ENCODE results near the gene KRTAP19-8.

The KRTAP19-8 gene, protein sequence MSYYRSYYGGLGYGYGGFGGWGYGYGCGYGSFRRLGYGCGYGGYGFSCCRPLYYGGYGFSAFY

DNA sequence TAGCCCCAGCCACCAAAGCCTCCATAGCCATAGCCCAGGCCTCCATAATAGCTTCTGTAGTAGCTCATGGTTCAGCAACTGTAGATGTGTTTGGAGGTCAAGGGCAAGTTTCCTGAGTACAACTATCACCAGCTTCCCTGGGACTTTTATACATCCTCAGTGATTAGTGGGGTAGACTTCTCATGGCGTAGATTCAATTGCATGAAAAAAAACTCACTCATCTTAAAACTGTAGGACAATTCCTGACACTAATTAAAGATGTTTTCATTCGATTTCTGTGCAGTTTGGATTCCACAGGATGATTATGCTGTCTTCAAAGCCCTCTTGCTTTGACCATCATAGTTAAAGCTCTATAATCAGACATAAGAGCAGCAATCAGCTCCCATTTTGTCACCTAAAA is at the start of gene KRTAP19-8:
Gene KRTAP19-8, minus strand, starts transcription at position 101 of the 400 bp plus-strand sequence. Its CDS starts 33 bp downstream, at position 68.
- no peak for DNase-seq (ENCODE audit: low read depth)

DNA sequence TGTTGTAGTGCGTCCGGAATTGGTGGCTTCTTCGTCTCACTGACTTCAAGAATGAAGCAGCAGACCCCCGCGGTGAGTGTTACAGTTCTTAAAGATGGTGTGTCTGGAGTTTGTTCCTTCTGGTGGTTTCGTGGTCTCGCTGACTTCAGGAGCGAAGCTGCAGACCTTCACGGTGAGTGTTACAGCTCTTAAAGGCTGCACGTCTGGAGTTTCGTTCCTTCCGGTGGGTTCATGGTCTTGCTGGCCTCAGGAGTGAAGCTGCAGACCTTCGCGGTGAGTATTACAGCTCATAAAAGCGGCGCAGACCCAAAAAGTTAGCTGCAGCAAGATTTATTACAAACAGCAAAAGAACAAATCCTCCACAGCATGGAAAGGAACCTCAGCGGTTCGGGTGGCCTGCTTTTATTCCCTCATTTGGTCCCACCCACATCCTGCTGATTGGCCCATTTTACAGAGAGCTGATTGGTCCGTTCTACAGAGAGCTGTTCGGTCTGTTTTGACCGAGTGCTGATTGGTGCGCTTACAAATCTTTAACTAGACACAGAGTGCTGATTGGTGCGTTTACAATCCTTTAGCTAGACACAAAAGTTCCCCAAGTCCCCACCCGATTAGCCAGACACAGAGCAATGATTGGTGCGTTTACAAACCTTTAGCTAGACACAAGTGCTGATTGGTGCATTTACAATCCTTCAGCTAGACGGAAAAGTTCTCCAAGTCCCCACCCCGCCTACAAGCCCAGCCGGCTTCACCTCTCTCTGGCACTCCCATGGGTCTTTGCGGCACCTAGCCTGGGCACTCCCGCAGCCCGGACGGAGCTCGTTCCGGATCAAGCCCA is 49.6 kb upstream of the KRTAP19-8 start:
- DNase-seq (ENCODE audit: low read depth): no peak

DNA sequence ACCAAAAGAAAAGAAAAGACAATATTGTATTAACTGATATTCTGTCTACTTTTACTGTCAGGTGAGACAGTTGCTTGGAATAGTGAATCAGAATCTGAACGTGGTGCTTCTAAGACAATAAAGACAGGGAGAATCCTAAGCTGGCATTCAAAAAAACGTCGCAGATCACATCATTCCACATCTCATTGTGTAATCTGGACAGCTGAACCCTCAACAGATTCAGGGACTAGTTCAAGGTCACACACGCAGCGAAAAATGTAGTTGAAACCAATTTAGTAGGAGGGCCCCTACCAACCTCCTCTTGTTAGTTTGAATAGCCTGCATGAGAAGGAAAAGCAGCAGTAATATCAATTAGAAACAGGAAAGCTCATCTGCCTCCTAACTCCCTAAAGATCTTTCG is 46.4 kb upstream of the KRTAP19-8 start:
- DNase-seq (ENCODE audit: low read depth): no peak

DNA sequence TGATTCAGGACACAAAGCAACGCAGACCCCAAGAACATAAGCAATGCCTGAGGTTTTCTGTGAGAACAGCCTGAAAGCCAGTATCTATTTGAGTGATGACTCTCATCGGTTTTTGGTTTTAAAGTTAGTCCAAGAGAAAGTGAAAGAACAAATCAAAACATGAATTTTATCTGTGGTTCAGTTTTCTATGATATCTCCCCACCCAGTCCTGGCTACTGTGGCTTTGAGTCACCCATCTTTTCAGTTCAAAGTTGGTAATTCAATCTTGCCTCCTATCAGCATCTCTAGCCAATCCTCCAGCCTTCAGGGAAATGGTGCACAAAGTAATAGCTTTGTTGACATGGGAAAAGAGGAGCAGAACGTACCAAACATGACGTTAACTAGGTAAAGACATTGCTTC is 40.5 kb upstream of the KRTAP19-8 start:
- no peak for DNase-seq (ENCODE audit: low read depth)

DNA sequence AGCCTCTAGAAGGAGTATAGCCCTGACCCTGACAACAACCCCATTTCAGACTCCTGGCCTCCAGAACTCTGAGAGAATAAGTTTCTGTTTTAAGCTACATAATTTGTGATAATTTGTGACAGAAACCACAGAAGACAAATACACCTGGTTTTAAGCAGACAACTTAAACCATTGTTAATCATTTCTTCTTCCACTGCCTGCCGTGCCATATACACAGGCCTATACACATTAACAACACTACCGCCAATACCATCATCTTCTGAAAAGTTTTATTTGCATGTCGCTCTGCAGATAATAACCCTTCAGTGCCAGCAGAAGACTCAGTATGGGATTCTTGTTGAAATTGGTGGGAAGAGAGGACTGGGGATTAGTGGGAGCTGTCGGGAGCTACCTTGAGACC is 39.9 kb upstream of the KRTAP19-8 start:
- DNase-seq (ENCODE audit: low read depth): no peak

DNA sequence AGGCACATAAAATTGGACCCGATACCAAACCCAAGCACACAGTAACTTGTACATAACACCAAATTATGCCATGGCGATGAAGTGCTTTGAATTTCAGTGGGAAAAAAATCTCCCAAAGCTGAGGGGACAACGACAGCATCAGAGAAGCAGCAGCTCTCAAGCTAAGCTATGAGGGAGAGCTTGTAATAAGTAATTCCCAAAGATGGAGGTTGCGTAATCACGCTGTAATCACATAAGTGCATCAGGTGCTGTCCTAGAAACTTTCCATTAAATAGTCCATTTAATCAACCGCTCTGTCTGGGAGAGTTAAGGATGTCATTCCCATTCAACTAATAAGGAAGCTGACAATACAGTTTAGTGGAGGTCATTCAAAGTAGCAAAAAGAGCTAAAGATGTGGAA is 37.6 kb upstream of the KRTAP19-8 start:
- DNase-seq (ENCODE audit: low read depth): no peak

DNA sequence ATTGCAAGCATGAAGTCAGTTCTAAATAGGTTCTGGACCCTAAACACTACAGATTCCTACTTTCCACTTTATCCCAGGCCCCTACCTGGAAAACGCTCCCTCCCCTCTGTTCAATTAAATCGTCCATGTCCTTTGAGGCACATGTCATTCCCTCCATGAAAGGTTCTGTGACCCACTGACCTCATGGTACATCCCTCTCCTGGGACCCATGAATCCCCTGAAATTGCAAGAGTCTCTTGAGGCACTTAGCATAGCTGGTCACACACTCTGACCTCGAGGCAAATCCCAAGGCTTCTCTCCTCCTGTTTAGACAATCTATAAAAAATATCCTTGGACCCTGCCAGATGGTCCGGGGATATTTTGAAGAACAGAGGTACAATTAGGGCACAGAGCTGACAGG is 34.3 kb upstream of the KRTAP19-8 start:
- DNase-seq (ENCODE audit: low read depth): no peak

DNA sequence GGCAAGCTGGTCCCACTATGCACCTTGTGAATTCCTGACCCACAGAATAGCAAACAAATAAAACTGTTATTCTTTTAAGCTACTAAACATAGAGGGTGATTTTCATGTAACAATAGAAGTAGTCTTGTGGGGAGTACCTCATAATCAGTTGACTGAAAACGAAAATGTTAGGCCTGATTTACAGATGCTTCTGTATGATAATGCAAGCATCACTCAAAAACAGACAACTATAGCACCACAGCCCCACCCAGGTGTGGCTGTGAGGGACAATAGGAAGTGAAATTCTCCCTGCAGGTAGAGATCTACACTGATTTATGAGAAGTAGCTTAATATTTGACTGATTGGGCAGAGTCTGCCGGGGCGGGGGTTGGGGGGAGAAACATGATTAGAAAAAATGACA is 26.5 kb upstream of the KRTAP19-8 start:
- no peak for DNase-seq (ENCODE audit: low read depth)

DNA sequence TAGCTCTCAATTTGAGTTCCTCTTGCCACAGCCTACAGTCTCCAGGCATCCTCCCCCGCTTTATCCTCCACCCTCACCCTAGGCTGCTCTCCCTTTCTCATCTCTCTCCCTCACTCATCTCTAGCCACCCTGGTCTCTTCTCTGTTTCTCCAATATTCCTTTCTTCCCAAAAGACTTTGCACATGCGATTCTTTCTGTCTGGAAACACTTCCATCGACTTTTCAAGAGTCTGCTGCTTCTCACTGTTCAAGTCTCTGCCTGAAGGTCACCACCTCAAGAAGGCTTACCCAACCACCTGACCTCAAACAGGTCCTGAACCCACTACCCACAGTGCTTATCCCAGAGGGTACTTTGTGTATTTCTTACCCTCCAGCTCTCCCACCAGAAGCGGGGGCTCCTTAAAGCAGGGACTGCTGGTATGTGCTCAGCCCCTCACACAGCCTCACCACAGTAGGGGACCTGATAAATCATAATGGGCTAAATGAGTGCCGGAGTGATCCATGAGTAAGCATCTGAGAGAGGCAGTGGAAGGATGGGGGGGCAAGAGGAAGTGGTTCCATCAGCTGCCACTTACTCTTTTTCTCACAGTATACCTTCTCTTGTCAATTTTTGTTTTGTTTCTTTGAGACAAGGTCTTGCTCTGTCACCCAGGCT is 14.3 kb upstream of the KRTAP19-8 start:
- DNase-seq (ENCODE audit: low read depth): no peak

DNA sequence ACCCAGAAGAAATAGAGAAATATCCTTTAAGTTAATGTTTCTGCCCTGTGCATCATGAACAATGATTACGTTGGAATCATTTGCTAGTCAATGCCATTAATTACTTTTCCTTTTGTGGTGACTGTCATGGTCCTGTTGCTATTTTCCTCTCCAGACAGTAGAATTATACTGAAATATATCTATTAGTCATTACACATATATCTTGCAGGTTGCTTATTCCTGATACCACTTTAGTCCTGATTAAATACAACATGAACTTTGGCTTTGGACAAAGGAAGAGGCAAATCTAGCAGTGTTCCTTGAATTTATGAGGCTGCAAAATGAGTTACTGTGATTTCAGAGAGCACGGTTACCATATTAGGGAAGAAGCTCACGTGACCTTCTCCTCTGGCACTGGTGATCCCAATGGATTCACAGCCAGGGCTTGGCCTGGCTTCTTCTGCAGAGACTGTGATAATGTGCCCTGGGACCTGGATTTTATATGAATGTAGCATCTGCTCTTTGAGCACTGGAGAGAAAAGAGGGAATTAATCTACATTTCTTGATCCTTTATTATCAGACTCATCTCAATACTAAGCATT is 12.4 kb upstream of the KRTAP19-8 start:
- no peak for DNase-seq (ENCODE audit: low read depth)

DNA sequence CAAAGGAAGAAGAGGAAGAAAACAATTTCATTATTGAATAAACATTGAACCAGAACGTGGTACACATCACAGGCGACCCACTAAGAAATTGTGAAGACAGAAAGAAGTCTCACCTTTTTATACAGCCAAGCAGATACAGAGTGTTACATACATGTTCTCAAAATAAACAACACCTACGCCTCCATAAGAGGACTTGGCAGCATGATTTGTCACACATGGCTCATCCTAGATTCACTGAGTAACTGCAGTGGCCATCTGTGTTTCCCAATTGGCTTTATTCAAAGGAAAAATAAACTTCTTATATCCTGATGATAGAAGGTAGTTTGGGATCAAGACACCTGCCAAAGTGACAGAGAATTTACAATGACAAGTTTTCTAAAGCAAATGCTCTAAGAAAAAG is 7.6 kb upstream of the KRTAP19-8 start:
- DNase-seq (ENCODE audit: low read depth): no peak

DNA sequence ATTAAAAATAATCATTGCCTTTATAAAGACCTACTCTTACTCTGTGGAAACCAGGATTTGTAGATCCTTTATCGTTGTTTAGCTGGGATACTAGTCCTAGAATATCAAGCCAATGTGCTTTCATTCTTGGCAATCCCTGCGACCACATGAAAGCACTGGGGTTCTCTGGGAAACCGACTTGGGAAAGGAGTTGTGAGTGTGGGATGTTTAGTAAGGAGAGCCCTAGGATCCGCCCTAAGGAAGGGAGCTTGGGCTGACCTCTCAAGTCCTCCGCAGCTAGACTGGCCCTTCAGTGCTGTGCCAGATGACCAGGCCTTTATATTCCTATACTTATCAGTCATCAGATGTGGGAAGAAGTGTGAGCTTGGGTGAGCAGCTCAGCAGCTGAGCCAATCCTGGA is 5.2 kb upstream of the KRTAP19-8 start:
- DNase-seq (ENCODE audit: low read depth): no peak

DNA sequence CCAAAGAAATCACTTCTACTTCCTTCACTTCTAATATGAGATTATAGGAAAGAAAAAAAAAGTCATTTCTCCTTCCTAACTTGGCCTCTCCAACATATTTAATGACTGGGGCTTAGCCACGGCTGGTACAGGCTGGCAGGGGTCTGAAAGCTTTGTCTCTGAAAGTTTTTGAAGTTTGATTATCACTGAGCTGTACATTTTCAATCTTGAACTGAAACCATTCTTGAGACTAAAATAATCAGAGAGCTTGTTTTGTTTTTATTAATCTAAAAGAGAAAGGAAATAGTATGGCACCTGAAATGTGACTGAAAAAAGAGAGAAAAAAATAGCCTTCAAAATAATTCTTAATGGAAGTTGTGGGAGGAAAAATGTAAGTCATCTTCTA is 3.8 kb upstream of the KRTAP19-8 start:
- DNase-seq (ENCODE audit: low read depth): no peak

DNA sequence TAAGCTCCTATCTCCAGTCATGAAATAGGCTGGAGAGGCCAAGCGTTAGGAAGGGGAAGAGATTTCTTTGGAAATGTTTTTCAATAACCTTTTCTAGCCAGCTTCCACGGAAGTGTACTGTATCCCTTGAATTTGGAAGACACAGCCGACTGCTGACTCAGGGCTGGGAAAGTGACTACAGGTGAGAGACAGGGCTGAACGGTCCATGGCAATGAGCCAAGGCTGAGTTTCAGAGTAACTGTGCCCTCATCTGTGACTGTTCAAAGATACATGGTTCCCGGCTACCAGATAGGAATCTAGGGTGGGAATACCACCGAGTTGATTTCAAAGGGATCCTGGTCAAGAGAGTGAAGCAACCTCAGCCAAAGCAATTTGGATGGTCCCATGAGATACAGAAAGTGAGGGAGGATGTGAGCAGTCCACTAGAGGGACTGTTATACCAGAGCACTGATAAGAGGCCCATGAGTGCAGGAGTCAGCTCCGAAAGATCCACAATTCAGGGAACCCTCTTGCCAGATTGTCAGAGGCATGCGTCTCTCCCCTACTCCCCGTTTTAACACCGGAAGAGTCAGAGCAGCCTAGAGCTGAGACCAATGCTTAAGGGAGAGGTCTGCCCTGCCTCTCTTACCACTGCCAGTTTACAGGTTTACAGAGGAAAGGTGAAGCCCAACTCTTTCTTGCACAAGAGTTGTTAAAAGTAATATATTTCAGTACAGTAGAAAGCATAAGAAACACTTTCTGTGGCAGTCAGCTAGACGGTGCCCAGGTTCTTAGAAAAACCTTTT is 3.2 kb upstream of the KRTAP19-8 start:
- DNase-seq (ENCODE audit: low read depth): no peak

DNA sequence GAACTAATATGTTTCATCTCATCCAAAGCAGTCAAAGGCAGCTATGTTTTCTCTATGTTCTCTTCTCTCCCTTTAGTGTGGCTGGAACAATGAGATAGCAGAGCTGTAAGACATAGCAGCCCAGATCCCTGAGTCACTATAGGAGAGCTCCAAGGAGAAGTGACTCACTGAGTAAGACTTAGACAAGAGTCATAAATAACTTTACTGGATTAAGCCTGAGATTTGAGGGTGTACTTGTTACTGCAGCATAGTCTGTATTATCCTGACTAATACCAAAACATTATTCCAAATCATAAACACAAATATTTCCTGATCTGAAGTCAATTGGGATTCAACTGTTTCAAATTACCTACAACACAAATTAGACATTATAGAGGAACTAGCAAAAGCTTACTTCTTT is 3.9 kb downstream of the KRTAP19-8 start:
- DNase-seq (ENCODE audit: low read depth): no peak

DNA sequence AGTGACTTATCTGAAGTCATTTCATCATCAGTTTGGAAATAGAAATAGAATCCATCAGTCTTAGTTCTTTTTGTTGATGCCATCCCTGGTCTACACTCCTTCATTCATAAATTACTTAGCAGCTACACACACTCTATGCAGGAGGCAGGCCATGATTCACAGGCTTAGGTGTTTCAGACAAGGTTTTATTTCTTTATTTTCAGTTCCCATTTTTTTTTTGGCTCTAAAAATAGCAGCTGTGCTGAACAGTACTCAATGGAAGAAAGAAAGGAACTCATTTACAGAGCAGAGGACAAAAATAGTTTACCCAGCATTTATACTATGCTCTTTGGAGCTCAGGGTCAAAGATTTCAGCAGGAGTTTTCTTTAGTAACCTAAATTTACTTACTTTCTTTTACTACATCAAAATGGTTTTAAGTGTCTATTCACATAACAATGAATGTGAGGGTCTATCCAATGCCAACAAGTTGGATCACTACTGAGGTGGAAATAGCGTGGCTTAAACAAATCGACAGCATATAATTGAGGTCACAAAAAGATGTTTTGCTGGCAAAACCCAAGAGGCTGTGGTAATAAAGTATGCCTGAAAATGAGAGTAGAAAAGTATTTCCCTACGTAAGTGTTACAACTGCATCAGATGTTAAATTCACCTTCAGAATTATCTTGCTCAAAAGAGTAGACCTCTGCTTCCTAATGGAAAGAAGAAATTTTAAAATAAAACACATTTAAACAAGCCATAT is 7.7 kb downstream of the KRTAP19-8 start:
- DNase-seq (ENCODE audit: low read depth): no peak

DNA sequence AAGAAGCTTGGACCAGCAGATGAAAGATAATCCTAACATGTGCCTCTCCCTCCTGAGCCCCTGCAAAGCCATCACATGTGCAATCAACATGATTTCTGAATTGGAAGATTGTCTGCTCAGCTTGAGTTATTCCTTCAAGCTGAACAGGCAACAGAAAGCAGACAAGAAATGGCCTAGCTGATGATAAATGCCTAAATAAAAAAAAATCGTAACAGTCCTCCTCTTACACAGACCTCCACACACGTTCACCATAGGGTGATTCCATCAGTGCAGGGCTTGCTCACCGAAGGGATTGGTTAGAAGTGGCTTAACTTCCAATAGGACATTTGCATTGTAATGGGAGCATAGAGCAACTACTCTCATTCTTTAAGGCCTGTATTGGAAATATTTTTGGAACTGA is 14.6 kb downstream of the KRTAP19-8 start:
- no peak for DNase-seq (ENCODE audit: low read depth)

DNA sequence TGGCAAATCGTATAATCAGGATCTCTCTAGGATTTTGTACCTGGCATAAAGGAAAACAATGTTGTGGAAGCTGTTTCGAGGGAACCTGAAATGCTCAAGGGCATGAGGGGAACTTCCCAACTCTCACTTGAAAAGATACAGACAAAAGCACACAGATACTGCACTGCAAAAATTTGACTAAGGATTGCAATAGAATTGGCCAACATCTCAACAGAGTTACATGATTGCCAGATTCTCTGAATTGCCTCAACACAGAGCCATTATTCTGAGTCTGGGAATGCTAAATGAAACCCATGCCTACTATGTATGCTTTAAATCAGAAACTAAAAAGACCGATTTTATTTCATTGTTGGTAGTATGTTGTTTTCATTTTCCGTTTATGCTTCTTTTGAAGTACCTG is 16.0 kb downstream of the KRTAP19-8 start:
- no peak for DNase-seq (ENCODE audit: low read depth)

DNA sequence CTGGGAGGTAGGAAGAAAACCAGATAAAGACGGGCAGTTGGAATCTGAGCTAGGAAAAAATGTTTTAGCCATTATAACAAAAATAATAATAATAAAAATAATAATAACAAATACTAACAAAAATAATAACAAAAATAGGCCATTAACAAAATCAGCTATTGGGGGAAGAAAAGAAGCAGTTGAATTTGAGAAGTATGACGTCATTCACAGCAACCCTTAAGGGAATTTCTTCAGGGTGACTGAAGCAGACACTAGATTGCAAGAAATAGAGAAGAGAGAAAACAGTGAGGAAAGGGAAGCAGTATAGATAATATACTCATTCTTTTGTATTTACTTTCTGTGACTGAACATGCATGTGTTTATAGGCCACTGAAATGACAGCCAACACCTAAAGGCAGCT is 20.0 kb downstream of the KRTAP19-8 start:
- DNase-seq (ENCODE audit: low read depth): no peak

DNA sequence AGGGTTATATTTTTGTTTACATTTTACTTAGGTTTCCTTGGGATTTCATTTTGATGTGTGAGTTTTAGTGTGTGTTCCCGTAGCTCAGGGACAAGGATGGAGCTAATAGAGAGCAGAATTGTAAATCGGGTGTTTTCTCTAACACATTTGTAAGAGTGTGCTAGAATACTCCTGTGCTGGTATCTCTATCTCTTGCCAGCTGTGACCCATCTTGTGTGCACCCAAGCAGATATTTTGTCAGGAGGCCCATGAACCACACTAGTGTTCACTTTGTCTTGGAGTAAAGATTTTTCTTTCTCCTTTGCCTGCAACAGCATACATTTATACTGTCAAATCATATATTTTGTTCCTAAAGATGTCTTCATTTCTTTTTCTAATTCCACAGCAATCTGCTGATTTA is 23.4 kb downstream of the KRTAP19-8 start:
- DNase-seq (ENCODE audit: low read depth): no peak
